Stromal cell of bone marrow (primary cell): ENCODE measurements around the gene FGGY.

Source experiments
- DNase-seq: peaks from one replicate; pipeline ENCODE4 v3.0.0-alpha.2; 2012; ENCODE audit warnings: low read depth

Gene FGGY

DNA sequence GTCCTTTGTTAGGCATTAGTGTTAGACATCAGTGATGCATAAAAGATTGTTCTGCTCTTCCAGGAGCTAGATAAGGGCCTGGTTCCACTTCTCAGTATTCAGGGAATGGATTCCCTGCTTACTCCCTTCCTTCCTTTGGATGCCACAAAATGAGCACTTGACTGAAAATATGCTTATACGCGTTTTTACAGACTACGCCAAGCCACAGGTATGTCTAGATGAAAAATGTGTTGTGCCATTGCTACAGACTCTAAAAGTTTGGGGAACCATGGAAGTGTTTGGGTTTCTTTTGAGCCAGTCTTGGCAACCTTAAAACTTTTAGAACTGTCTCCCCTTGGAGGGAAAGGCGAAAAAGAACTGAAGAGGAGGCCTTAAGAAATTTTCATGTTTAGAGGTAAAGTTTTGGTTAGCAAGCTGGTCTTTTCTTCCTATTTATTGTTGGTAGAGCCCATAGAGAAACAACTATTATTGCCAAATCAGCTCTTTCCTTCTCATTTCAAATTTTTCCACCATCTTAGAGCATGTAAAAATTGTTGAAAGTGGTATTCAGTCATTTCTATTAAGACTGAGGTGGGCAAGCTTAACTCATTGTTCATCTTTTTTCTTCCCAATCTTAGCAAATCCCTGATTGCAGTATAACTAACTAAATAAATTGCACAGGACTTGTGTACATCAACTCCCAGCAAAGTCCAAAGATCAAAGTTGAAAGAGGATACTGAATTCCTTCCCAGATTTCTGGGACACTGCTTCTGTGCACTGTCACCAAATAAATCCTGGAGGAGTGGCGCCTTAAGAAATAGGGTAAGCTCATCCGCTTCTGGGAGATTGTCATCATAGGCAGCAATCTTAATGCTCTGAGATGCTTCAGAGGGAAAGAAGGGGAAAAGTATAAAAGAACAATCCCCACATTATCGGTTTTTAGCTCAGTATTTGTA, 18.9 kb downstream of the FGGY start:
- no peak for DNase-seq

DNA sequence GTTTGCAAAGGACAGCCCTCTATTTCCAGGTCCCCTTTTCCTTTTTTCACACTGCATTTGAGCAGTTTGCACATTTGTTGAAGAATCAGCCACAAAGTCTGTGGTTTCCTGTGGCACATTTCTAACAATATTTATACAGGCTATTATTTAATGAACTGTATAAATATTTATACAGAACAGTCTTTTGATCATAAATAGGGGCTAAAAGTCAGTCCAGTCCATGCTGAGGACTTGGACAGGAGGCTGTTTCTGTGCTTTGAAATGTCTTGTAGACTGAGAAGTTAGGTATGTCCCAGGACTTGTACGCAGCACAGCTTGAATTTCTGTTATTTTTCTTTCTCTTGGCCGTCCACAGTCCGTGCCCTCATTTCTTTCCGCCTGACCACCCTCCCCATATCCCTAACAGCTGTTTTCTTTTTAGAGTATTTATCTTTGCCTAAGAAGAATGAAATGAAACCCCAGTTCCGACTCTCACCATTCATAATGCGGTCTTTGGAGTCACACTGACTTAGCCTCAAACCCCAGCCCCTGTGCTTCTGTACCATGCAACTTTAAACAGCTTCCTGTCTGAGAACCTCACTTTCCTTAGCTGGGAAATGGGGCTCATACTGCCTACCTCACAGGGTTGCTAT, 19.7 kb downstream of the FGGY start:
- DNase-seq = no peak

DNA sequence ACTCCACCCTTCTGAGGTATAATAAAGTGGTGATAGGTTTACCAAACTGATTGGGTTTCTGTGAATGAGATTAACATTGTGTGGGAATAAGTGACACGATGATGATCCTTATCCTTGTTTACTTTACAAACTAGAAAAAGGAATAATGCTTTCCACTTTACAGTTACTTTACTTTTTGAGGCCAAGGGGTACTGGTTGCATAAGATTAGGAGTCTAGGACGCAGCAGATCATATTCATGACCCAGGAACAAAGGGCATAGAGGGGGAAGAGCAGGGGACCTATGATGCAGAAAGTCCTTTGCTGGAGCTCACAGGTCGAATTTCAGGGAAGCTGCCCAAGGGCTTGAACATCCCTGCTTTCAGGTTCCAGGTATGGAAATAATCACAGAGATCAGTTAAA, 20.4 kb downstream of the FGGY start:
- no peak for DNase-seq

DNA sequence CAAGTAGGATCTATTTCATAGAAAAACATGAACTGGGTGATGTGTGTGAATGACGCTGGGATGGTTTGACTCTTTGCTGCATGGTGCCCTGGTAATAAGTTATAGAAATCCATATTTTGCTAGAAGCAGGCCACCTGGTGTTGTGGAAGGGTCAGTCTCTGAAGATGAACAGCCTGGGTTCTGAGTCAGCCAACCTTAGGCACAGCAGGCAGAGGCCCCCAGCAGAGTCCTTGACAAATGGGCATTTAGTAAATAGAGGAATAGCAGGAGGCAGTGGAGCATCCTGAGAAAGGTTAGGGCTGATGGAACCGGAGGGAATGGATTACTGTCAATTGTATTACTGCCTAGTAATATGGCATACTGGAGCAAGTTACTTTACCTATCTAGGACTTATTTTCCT, 20.9 kb downstream of the FGGY start:
- DNase-seq = no peak

DNA sequence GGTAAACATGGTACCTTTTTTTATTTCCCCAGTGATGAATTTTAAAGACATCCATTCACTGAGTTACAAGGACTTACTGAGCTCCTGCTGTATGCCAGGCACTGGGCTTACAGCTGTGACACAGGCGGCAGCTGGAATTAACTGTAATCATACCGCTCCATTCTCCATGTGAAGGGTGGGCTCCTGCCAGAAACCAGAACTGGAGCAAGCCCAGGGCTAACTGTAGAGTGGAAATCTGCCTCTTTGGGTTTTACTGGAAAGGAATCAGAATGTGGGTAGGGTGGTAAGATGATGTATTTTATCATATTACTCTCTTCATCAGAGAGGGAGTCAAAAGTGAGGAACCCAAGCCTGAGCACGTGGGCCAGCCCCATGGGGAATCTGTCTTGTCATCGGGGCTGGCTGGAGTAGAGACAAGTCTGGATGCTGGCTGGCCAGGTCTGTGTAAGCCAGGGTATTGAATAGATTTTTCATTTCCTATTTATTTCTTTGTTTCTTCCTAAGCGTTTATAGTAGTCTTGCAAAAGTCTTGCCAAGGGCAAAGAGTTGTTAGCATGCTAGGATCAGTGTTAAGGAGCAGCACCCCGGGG, 21.5 kb downstream of the FGGY start:
- DNase-seq = no peak

DNA sequence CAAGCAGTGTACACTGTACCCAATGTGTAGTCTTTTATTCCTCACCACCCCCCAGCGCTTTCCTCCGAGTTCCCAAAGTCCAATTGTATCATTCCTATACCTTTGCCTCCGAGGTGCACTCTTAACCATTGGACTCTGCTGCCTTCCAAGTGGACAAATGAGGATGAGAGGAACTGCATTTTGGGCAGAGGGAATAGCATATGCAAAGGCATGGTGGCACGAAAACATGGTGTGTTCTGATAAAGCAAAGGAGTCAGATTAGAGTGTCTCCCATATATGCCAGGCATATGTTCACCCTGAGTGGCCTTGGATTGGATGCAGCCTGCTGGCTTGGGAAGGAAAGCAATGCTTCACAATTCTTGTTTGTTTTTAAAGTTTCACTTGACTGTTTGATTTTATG, 25.5 kb downstream of the FGGY start:
- DNase-seq = no peak

DNA sequence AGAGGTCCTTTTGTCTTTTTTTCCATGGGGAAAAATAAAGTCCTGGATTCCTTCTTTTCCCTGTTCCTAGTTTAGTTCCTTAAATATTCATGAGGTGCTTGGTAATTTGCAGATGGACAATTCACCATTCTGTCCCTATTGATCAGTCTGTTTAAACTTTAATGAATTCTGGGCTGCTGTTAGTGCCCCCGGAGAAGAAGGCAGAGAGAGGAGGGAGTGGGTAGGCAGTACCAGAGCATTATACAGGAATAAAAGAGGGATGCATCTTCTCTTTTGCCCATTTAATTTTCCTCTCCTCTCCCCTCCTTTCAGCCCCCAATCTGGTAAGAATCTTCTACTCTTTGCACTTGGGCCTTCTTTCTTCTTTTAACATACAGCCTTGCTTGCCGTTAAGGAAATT, 25.9 kb downstream of the FGGY start:
- DNase-seq = no peak

DNA sequence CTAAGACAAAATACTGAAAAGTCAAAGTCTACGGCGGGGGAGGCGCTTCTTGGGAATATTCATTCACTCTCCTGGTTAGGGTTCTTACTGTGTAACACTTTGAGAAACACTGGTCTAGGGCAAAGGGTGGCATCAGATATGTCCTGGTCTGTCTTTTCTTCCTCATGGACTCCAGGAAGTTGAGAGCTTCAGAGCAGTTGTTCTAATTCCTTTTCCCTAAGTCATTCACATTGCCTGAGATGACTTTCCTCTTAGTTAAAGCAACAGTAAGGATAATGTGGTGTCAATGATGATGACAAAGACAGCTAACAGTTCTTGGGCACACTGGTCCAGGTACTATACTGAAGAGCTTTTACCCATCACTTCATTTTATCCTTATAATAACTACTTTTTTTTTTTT, 27.0 kb downstream of the FGGY start:
- no peak for DNase-seq

DNA sequence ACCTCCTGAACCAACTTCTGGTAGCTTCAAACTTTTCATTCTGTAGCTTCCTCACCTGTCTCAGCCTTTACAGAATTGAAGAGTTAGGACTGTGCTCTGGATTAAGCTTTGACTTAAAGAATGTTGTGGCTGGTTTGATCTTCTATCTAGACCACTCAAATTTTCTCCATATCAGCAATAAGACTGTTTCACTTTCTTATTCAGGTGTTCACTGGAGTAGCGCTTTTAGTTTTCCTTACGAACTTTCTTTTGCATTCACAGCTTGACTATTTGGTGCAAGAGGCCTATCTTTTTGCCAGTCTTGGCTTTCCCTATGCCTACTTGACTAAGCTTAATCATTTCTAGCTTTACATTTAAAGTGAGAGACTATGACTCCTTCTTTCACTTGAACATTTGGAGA, 31.5 kb downstream of the FGGY start:
- no peak for DNase-seq

DNA sequence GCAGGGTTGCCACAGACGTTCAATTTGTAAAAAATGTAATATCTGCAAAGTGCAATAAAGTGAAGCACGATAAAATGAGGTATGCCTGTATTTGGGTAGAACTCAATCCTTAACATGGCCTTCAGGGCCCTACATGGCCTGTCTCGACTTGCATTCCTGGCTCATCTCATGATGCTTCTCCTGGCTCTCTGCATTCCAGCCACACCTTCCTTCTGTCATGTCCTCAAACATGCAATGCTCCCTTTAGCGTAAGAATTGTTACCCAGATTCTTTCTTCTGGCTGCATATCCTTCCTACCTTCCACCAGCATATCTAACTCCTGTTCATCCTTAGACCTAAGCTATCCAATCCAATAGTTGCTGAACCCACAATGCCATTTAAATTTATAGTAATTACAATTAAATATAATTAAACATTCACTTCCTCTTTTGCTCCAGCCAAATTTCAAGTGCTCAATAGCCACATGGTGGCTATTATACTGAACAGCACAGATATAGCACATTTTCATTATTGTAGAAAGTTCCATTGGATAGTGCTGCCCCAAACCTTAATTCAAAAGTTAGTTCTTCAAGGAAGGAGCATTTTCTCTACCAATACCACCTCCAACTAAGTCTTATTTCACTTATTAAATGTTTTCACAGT, 32.6 kb downstream of the FGGY start:
- no peak for DNase-seq

DNA sequence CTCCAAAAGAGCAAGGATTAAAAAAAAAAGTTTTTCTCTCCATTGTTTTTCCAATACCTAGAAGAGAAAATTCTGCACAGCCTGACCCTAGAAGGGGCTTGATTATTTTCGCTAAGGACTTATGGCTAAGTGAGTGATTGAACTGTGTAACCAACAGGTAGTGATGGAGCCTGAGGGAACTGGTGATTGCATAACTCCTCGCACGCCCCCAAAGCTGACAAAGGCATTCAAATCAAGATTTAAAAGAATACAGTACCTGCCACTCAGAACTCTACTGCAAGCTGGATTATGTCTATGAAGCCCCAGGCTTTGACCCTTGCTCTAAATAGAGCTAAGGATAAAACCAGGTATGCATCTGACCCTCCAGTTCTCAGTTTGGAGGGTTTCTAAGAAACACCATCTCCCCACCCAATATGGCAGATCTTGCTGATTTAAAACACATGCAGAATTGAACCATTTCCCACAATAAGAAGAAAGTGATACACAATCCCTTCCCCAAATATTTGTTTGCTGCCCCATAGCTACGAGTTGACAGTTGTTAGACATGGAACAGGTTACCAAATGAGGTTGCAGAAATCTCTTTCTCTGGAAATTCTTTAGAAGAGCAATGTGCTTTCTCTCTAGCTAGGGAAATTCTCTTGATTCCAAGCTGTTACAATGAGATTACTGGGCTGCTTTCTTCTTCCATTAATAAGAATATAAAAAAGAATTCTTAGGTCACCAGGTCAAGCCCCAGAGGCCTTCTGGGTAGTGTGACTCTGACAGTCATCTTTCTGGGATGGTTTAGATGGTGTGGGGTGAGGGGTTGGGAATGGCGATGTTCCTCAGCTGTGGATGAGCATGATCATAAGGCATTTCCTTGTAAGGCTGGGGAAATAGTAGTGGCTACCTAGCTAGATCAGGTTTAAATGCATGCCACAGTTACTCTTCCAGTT, 35.1 kb downstream of the FGGY start:
- DNase-seq = no peak

DNA sequence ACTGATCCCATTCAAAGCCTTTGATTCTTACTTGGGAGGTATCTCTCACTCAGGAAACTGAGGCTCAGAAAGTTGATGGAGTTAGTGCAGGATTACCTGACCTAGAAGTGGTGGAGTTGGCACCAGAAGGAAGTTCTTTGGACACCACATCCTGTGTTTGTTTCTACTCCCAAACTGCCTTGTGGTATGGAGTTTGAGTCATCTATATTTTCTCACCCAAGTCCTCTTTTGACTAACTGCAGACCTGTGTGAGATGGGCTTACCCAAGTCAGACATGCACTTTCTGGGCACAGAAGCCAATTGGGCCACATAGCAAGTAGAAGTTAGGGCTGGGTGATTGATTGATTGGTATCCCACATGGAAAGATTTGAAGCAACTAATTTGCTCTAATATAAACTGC, 36.1 kb downstream of the FGGY start:
- no peak for DNase-seq

DNA sequence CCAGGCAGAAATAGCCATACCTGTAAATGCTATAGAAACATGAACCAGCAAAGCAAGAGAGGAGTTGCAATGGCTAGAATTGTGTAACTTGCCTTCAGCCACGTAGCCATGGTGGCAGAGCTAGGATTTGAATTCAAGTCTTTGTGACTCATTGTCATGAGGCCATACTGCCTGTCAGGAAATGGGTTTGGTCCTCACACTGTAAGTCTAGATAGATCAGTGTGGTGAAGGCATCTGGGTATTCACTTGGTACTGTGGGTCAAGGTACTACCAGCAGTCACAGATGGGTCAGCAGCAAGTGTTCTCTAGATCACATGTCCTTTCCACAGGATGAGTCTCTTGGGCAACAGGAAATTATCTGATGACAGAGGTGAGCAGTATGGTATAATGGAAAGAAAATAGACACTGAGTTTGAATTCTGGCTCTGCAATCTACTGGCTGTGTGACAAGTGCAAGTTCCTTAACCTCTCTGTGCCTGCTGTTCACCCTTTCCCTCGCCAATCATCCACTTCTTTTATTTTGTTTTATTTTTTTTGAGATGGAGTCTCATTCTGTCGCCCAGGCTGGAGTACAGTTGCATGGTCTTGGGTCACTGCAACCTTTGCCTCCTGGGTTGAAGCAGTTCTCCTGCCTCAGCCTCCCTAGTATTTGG, 36.9 kb downstream of the FGGY start:
- no peak for DNase-seq

DNA sequence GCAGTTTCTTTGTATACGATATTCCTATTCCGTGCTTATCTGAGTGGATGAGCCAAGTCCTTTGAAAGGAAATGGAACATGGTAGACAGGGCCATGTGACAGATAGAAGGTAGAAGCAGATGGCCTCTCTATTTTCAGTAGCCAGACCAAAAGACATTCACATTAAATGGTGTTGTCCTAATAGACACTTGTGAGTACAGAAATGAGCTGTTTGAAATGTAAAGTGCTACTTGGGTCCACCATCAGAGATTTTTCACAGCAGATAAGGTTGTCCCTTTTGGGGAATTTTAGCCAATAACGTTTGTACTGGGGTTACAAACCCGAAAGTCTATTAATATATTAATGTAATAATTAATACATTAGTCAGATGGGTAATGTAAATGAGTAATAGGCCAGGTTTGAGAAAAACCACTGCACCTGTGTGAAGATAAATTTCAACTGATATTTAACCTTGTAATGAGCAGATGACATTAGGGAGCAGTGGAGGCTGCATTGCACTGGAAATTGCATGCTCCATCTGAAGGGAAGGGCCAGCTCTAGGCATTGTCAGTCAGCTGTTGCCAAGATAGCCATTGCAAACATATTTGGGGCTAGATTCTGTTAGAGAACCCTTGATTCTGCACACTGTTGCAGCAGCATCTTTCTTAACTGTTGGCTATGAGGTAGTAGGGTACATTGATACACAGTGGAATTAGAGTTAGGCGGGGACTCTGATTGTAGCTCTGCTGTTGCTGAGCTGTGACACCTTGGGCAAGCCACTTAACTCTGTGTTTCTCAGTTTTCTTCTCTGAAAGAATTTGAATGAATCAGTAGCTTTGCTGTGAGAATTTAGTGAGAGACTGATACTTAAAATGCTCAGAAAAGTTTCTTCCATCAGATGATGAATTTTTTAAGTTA, 43.8 kb downstream of the FGGY start:
- DNase-seq = no peak

DNA sequence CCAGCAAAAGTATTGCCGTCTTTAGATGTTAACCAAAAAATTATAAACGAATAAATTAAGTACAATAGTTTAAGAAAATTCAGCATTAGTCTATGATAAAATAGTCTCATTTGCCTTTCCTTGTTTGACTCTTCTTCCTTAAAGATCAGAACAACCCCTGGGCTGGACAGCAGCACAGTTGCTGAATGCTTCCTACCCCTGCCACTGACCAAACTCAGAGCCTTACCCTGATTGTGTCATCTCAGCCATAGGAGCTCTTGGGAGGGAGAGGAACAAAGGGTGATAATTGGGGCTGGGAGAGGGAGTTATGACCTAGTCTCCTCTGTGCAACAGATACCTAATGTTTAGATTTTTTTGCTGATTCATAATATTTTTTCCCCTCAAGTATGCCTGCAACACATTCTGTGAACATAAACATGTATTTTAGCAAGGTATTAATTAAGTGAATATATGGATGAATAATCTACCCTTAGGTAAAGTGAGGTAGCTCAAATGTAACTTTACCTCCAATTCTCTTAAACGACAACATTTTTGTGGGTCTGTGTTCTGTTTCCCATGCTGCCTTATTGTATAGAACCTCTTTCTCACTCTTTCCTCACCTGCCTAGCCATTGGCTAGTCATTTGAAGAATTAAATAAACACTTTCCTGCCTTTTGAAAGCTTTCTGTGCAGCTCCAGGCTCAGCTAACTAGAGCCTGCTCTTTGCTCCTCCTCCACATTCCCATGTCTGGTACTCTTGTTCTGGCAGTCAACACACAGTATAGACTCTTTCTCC, 46.1 kb downstream of the FGGY start:
- DNase-seq = no peak

DNA sequence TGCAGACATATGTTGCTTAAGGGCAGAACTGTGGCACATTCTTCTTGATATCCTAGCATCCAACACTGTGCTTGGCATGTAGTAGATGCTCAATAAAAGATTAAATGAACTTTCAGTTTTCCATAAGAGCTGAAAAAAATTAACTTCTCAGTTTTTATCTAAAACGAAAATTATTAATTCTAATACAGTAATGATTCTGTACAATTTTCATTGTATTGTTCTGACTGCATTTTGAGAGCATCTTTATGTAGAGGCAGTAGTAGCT, 46.6 kb downstream of the FGGY start:
- no peak for DNase-seq

DNA sequence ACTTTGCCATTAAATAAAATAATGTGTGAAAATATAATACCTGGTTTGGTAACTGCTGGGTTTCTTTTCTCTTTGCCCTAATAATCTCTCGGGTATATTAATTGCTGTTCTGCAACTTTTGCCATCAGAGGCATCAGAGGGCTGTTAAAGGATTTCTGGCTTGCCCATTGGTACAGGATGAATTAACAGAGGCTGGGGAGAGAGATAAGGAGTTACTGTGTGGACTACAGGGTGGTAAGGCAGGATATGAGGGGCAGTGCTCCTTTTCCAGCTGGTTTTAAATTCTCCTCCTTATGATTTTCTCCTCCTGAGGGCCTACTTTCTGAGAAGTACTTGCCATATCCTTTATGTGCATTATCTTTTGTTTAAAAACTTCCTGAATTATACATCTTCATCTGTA, 48.3 kb downstream of the FGGY start:
- no peak for DNase-seq

DNA sequence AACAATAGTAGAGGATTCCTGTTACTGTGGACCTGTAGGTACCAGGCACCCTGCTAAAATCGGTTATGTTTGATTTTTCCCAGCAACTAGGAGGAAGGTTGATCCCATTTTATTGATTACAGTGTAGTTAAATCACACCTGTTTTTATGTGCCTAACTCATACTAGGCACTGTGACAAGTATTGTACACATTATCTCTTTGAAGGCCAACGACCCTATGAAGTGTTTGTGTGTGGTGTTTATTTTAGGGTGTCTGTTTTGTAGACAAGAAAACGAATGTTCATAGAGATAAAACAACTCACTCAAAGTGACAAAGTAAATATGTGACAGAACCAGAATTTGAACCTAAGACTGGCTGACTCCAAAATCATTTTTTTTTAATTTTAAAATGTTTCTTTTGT, 49.5 kb downstream of the FGGY start:
- DNase-seq = no peak

DNA sequence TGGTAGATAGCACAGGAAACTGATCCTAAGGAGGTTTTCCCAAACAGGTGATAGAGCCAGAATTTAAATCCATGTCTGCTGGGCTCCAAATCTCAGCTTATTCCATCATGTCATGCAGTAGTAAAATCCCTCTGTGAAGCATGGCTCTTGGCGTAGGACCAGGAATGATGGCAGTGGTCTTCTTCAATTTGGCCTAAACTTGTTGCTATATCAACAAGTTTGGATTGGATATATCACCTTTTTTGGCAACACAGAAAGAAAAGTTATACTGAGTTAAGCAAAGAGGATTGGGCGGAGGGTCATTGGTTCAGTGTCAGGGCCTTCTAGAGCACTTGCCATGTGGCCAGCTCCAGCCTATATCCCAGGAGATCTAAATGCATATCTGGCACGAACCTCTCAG, 52.2 kb downstream of the FGGY start:
- no peak for DNase-seq

DNA sequence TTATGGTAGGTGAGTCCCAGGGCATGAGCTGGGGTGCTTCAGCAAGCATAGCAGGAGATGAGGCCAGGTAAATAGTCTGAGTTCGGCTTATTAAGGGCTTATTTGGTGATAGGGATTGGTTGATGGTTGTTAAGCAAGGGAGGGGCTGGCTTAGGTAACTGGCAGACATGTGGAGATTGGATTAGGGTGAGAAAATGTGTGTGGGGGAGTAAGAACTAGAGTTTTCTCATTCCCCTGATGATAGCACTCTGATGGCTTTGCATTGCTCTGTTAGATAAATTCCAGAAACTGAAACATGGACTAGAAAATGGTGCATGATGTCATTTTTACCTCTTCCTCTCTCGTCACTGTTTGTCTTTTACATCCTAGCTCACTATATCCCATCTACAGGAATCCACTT, 53.6 kb downstream of the FGGY start:
- DNase-seq = no peak
